ENCODE results near the gene DEFB113.
A peak's percentile ranks its signal among the peaks of the same experiment; 100 is the strongest.

DEFB113 gene

GRCh38 chr6:49980898-49981297, 11.5 kb upstream of the DEFB113 start:
- Histone ChIP-seq H2AFZ (ENCODE audit: low read depth, low read length) (no peak overlapping the region), H3K4me2 (ENCODE audit: low read length) (no peak overlapping the region), H3K36me3 (replicated peaks; ENCODE audit: low read depth, low read length) (no peaks in the 10 kb centered on the region), H3K79me2 (ENCODE audit: low read length) (no peaks in the 10 kb centered on the region), H3K9me3 (ENCODE audit: insufficient read depth, low read length) (no peaks in the 10 kb centered on the region), H4K20me1 (ENCODE audit: insufficient read depth, low read length) (no peaks in the 10 kb centered on the region), H3K4me3 (ENCODE audit: low read length) (no peak overlapping the region), H3K4me1 (ENCODE audit: low read length) (peaks cover 34% of the 10 kb centered on the region), H3K27me3 (ENCODE audit: low read depth, low read length) (no peaks in the 10 kb centered on the region), H3K27ac (ENCODE audit: low read length) (no peak overlapping the region), H3K9ac (ENCODE audit: low read length) (no peak overlapping the region)
- TF ChIP-seq EZH2phosphoT487 (IDR thresholded peaks at IDR 0.05; ENCODE audit: low read depth) (no peak), CTCF (IDR thresholded peaks at IDR 0.05; ENCODE audit: low read depth, low read length) (no peak)

- H3K9me3 ChIP-seq (ENCODE audit: insufficient read depth, low read length) = no peaks in the 10 kb centered on the region
- H3K4me2 ChIP-seq (ENCODE audit: low read length) = peak overlapping the region; percentile 85
- H3K79me2 ChIP-seq (ENCODE audit: low read length) = no peaks in the 10 kb centered on the region
- no peak overlapping the region for H3K27ac ChIP-seq (ENCODE audit: low read length)
- TF ChIP-seq EZH2phosphoT487 (IDR thresholded peaks at IDR 0.05; ENCODE audit: low read depth) (no peak), CTCF (IDR thresholded peaks at IDR 0.05; ENCODE audit: low read depth, low read length) (peak; percentile 8; the same call in 1 of the 2 replicates)
- no peak overlapping the region for H3K9ac ChIP-seq (ENCODE audit: low read length)
- H3K4me1 ChIP-seq (ENCODE audit: low read length) = peaks cover 34% of the 10 kb centered on the region
- no peak overlapping the region for H3K4me3 ChIP-seq (ENCODE audit: low read length)
- H3K27me3 ChIP-seq (ENCODE audit: low read depth, low read length) = no peaks in the 10 kb centered on the region
- H4K20me1 ChIP-seq (ENCODE audit: insufficient read depth, low read length) = no peaks in the 10 kb centered on the region
- no peaks in the 10 kb centered on the region for H3K36me3 ChIP-seq (replicated peaks; ENCODE audit: low read depth, low read length)
- H2AFZ ChIP-seq (ENCODE audit: low read depth, low read length) = peak overlapping the region; percentile 65
Measured at GRCh38 chr6:49979584-49979983, 10.2 kb upstream of the DEFB113 start.

GRCh38 chr6:49978332-49979226, 9.2 kb upstream of the DEFB113 start:
- peak overlapping the region; percentile 72 for H3K4me3 ChIP-seq (ENCODE audit: low read length)
- no peak overlapping the region; the same call in 1 of the 2 replicates for H3K27ac ChIP-seq (ENCODE audit: low read length)
- peak overlapping the region; percentile 74 for H2AFZ ChIP-seq (ENCODE audit: low read depth, low read length)
- no peak for TF ChIP-seq CTCF (IDR thresholded peaks at IDR 0.05; ENCODE audit: low read depth, low read length)
- no peak for TF ChIP-seq EZH2phosphoT487 (IDR thresholded peaks at IDR 0.05; ENCODE audit: low read depth)
- H3K79me2 ChIP-seq (ENCODE audit: low read length) = no peaks in the 10 kb centered on the region
- 0 out of 2 replicates have a peak overlapping the region, but pooled peaks have one; percentile 10 for H3K9ac ChIP-seq (ENCODE audit: low read length)
- H3K27me3 ChIP-seq (ENCODE audit: low read depth, low read length) = no peaks in the 10 kb centered on the region
- H3K9me3 ChIP-seq (ENCODE audit: insufficient read depth, low read length) = no peaks in the 10 kb centered on the region
- no peaks in the 10 kb centered on the region for H4K20me1 ChIP-seq (ENCODE audit: insufficient read depth, low read length)
- peak overlapping the region; percentile 85 for H3K4me2 ChIP-seq (ENCODE audit: low read length)
- H3K4me1 ChIP-seq (ENCODE audit: low read length) = peaks cover 34% of the 10 kb centered on the region
- no peaks in the 10 kb centered on the region for H3K36me3 ChIP-seq (replicated peaks; ENCODE audit: low read depth, low read length)

GRCh38 chr6:49966823-49967222, 2.6 kb downstream of the DEFB113 start:
- no peak overlapping the region for H2AFZ ChIP-seq (ENCODE audit: low read depth, low read length)
- TF ChIP-seq EZH2phosphoT487 (IDR thresholded peaks at IDR 0.05; ENCODE audit: low read depth) (no peak), CTCF (IDR thresholded peaks at IDR 0.05; ENCODE audit: low read depth, low read length) (no peak)
- no peaks in the 10 kb centered on the region for H3K27me3 ChIP-seq (ENCODE audit: low read depth, low read length)
- H3K9me3 ChIP-seq (ENCODE audit: insufficient read depth, low read length) = no peaks in the 10 kb centered on the region
- H3K36me3 ChIP-seq (replicated peaks; ENCODE audit: low read depth, low read length) = no peaks in the 10 kb centered on the region
- no peak overlapping the region for H3K4me3 ChIP-seq (ENCODE audit: low read length)
- no peaks in the 10 kb centered on the region for H4K20me1 ChIP-seq (ENCODE audit: insufficient read depth, low read length)
- H3K9ac ChIP-seq (ENCODE audit: low read length) = no peak overlapping the region
- no peak overlapping the region for H3K27ac ChIP-seq (ENCODE audit: low read length)
- no peaks in the 10 kb centered on the region for H3K79me2 ChIP-seq (ENCODE audit: low read length)
- H3K4me2 ChIP-seq (ENCODE audit: low read length) = no peak overlapping the region
- H3K4me1 ChIP-seq (ENCODE audit: low read length) = no peaks in the 10 kb centered on the region
